Measurements from ENCODE around the gene ABCC6. TPM values are rescaled to one million over a fixed set of nuclear protein-coding genes. Genes with fewer than 3 reads are reported as not detected.

ABCC6 gene
- total and polyA plus RNA-seq, 10 donors, result 0.14 to 0.94 (median 0.46) TPM

- H3K27me3 ChIP-seq (replicated peaks in 1 of 7), result no peaks in the 10 kb centered on the region
- H3K27ac ChIP-seq, result no peak overlapping the region
- 78 to 95% (median 90%) methylated on average over 5 of the region's 5 CpGs for WGBS, 5 donors
- no peak for DNase-seq
- no peak overlapping the region for H3K4me3 ChIP-seq
- peaks cover 3 to 94% (median 40%) of the 10 kb centered on the region in 6 donors for H3K36me3 ChIP-seq
- intact Hi-C loops (cut with DNase I; ENCODE audit: low total_unique reads), result no loop called here
- TF ChIP-seq, protein P1, sequence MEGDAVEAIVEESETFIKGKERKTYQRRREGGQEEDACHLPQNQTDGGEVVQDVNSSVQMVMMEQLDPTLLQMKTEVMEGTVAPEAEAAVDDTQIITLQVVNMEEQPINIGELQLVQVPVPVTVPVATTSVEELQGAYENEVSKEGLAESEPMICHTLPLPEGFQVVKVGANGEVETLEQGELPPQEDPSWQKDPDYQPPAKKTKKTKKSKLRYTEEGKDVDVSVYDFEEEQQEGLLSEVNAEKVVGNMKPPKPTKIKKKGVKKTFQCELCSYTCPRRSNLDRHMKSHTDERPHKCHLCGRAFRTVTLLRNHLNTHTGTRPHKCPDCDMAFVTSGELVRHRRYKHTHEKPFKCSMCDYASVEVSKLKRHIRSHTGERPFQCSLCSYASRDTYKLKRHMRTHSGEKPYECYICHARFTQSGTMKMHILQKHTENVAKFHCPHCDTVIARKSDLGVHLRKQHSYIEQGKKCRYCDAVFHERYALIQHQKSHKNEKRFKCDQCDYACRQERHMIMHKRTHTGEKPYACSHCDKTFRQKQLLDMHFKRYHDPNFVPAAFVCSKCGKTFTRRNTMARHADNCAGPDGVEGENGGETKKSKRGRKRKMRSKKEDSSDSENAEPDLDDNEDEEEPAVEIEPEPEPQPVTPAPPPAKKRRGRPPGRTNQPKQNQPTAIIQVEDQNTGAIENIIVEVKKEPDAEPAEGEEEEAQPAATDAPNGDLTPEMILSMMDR (IDR thresholded peaks at IDR 0.05 in 8 of 11, conservative IDR thresholded peaks at IDR 0.05 in 3 of 11), result no peak
- TF ChIP-seq POLR2A (IDR thresholded peaks at IDR 0.05) (no peak), POLR2AphosphoS5 (IDR thresholded peaks at IDR 0.05) (no peak)
- peaks cover 6 to 21% (median 16%) of the 10 kb centered on the region in 6 donors for H3K4me1 ChIP-seq
- no peaks in the 10 kb centered on the region for H3K9me3 ChIP-seq
Observed at GRCh38 chr16:16101585-16101984, 121.7 kb downstream of the ABCC6 start.

- 37 to 54% (median 45%) methylated on average over 8 of the region's 8 CpGs for WGBS, 5 donors
- Histone ChIP-seq H3K4me3 (no peak overlapping the region), H3K27ac (peak overlapping the region in 1 of 8 donors; percentile 9), H3K9me3 (no peaks in the 10 kb centered on the region), H3K36me3 (peaks cover 3 to 94% (median 36%) of the 10 kb centered on the region in 6 donors), H3K27me3 (replicated peaks in 1 of 7) (no peaks in the 10 kb centered on the region), H3K4me1 (peaks cover 6 to 29% (median 18%) of the 10 kb centered on the region in 6 donors)
- intact Hi-C loops (cut with DNase I; ENCODE audit: low total_unique reads), result no loop called here
- TF ChIP-seq POLR2AphosphoS5 (IDR thresholded peaks at IDR 0.05), result no peak
- no peak for DNase-seq
Observed at GRCh38 chr16:16100631-16101030, 122.7 kb downstream of the ABCC6 start.

GRCh38 chr16:16099320-16099719, 124.0 kb downstream of the ABCC6 start:
- no peaks in the 10 kb centered on the region for H3K9me3 ChIP-seq
- no peak for DNase-seq
- no peak overlapping the region for H3K4me3 ChIP-seq
- H3K4me1 ChIP-seq, result peaks cover 6 to 31% (median 18%) of the 10 kb centered on the region in 6 donors
- intact Hi-C loops (cut with DNase I; ENCODE audit: low total_unique reads), result no loop called here
- TF ChIP-seq, protein P1 (IDR thresholded peaks at IDR 0.05 in 8 of 11, conservative IDR thresholded peaks at IDR 0.05 in 3 of 11), result no peak
- TF ChIP-seq POLR2AphosphoS5 (IDR thresholded peaks at IDR 0.05), result no peak
- no peak for TF ChIP-seq POLR2A (IDR thresholded peaks at IDR 0.05)
- H3K27ac ChIP-seq, result no peak overlapping the region
- 93 to 99% (median 97%) methylated on average over 3 to 4 of the region's 4 CpGs for WGBS, 5 donors
- H3K36me3 ChIP-seq, result peaks cover 3 to 93% (median 38%) of the 10 kb centered on the region in 6 donors
- H3K27me3 ChIP-seq (replicated peaks in 1 of 7), result no peaks in the 10 kb centered on the region

Other genes with a start within 250 kb of the ABCC6 start
- gene NOMO3, start 9.0 kb upstream of the ABCC6 start, total RNA-seq, result 10 to 100 TPM; 18.3 to 52.8 (median 37.9) TPM
- 1 to 10 TPM; 2.9 to 5.4 (median 5.3) TPM for gene NOMO3, start 9.0 kb upstream of the ABCC6 start, polyA plus RNA-seq
- 10 to 100 TPM in 2 of 7 donors, 1 to 10 TPM in 5; 4.6 to 11.7 (median 7.1) TPM for gene NPIPA7, start 155.6 kb upstream of the ABCC6 start, total RNA-seq
- 10 to 100 TPM; 17.4 to 21.4 (median 18.1) TPM for gene NPIPA7, start 155.6 kb upstream of the ABCC6 start, polyA plus RNA-seq

Data from spleen (tissue), 11 donors.